HepG2 (cell line): Measurements from ENCODE around the gene NOX3. TPM values are rescaled to one million over a fixed set of nuclear protein-coding genes. Genes with fewer than 3 reads are reported as not detected.

Source experiments
- ADNP ChIP-seq: sonication (generic); formaldehyde crosslinking; IDR thresholded peaks from 2 replicates; pipeline ENCODE4 v1.4.0; 2020; ENCODE audit warnings: missing genetic modification reagents
- BCLAF1 ChIP-seq: fragments of 450-650 bp; IDR thresholded peaks from 2 replicates; pipeline ENCODE4 v1.6.1; 2017; ENCODE audit warnings: mild to moderate bottlenecking
- CBFB ChIP-seq: sonication (generic); formaldehyde crosslinking; IDR thresholded peaks from 2 replicates; pipeline ENCODE4 v1.4.0; 2020; ENCODE audit warnings: missing genetic modification reagents
- ETS1 ChIP-seq: sonication (generic); formaldehyde crosslinking; IDR thresholded peaks from 2 replicates; pipeline ENCODE4 v1.4.0; 2020; ENCODE audit warnings: missing genetic modification reagents
- FOXP4 ChIP-seq: sonication (generic); formaldehyde crosslinking; IDR thresholded peaks from 2 replicates; pipeline ENCODE4 v1.4.0; 2020; ENCODE audit warnings: missing genetic modification reagents
- PTBP1 ChIP-seq: fragments of 200-400 bp; formaldehyde crosslinking; IDR thresholded peaks from 2 replicates; pipeline ENCODE4 v1.6.1; 2018; ENCODE audit warnings: low read length, low read depth; ENCODE audit not compliant: poor library complexity, severe bottlenecking
- RFXAP ChIP-seq: sonication (generic); formaldehyde crosslinking; IDR thresholded peaks from 2 replicates; pipeline ENCODE4 v1.4.0; 2020; ENCODE audit warnings: missing genetic modification reagents, borderline replicate concordance
- RNF2 ChIP-seq: fragments of 450-650 bp; conservative IDR thresholded peaks from 2 replicates; pipeline ENCODE4 v1.6.1; 2016; ENCODE audit warnings: low read depth
- RORA ChIP-seq: sonication (generic); formaldehyde crosslinking; IDR thresholded peaks from 2 replicates; pipeline ENCODE4 v1.5.0; 2020; ENCODE audit warnings: mild to moderate bottlenecking, missing genetic modification reagents, moderate library complexity
- ZBTB10 ChIP-seq: sonication (generic); formaldehyde crosslinking; IDR thresholded peaks from 2 replicates; pipeline ENCODE4 v1.4.0; 2020; ENCODE audit warnings: missing genetic modification reagents, borderline replicate concordance
- ZFY ChIP-seq: sonication (generic); formaldehyde crosslinking; IDR thresholded peaks from 2 replicates; pipeline ENCODE4 v1.4.0; 2020; ENCODE audit warnings: missing genetic modification reagents
- ZFYVE20 ChIP-seq: sonication (generic); formaldehyde crosslinking; IDR thresholded peaks from 2 replicates; pipeline ENCODE4 v1.8.0; 2023; ENCODE audit warnings: low read depth, mild to moderate bottlenecking, moderate library complexity, missing genetic modification reagents, borderline replicate concordance
- ZNF121 ChIP-seq: sonication (generic); formaldehyde crosslinking; IDR thresholded peaks from 2 replicates; pipeline ENCODE4 v1.5.0; 2020; ENCODE audit warnings: mild to moderate bottlenecking, missing genetic modification reagents
- ZNF235 ChIP-seq: sonication (generic); formaldehyde crosslinking; IDR thresholded peaks from 2 replicates; pipeline ENCODE4 v1.8.1; 2023; ENCODE audit warnings: mild to moderate bottlenecking, missing genetic modification reagents, borderline replicate concordance
- ZNF350 ChIP-seq: sonication (generic); formaldehyde crosslinking; IDR thresholded peaks from 2 replicates; pipeline ENCODE4 v1.4.0; 2020; ENCODE audit warnings: mild to moderate bottlenecking, low read depth, missing genetic modification reagents, borderline replicate concordance
- ZNF563 ChIP-seq: sonication (generic); formaldehyde crosslinking; IDR thresholded peaks from 2 replicates; pipeline ENCODE4 v1.8.0; 2022; ENCODE audit warnings: mild to moderate bottlenecking, moderate library complexity, missing genetic modification reagents
- ZNF776 ChIP-seq: sonication (generic); formaldehyde crosslinking; IDR thresholded peaks from 2 replicates; pipeline ENCODE4 v1.4.0; 2020; ENCODE audit warnings: mild to moderate bottlenecking, missing genetic modification reagents
- ZNF879 ChIP-seq: sonication (generic); formaldehyde crosslinking; IDR thresholded peaks from 2 replicates; pipeline ENCODE4 v1.8.1; 2023; ENCODE audit warnings: missing genetic modification reagents
- ZSCAN12 ChIP-seq: sonication (generic); formaldehyde crosslinking; IDR thresholded peaks from 2 replicates; pipeline ENCODE4 v1.9.0; 2021; ENCODE audit warnings: mild to moderate bottlenecking, missing genetic modification reagents
- polyA plus RNA-seq, 8 experiments: library from polyadenylated mRNA; depleted of rRNA in 3 of 8; stranded (reverse) in 7 of 8; unstranded in 1 of 8; fragments of >200 nt; fragmentation: Illumina TruSeq in 4 of 8; extraction: Trizol in 4 of 8; gene quantifications; 2 replicates each; pipeline versions ENCODE4 v1.2.1 to v1.2.3, GENCODE V29; 2011 to 2016; ENCODE audit warnings: low read depth in 4 of 8, missing spikeins in 1 of 8, mixed read lengths in 1 of 8; ENCODE audit not compliant: insufficient read depth in 1 of 8
- total RNA-seq, 5 experiments: library from RNA; depleted of rRNA; stranded (reverse); fragments of >200 nt; fragmentation: Illumina TruSeq; extraction: Trizol; gene quantifications; 2 replicates each; pipeline ENCODE4 v1.2.3, GENCODE V29; 2016; ENCODE audit warnings: low read depth in 1 of 5

Gene NOX3
- total and polyA plus RNA-seq, 2 of the 13 experiments (the other 11 are each of a cell fraction or from before 2014, with no cell fraction given) = 0.09 to 0.18 TPM

GRCh38 chr6:155399062-155399744 lies 56.4 kb downstream of the NOX3 start (continued):
- no peak for TF ChIP-seq ZNF776
- TF ChIP-seq ZNF879 (CRISPR knock-in tag) = no peak; the same call in 1 of the 2 replicates
- no peak for TF ChIP-seq PTBP1
- no peak for TF ChIP-seq BCLAF1
- TF ChIP-seq CBFB (CRISPR knock-in tag) = peak; percentile 97
- TF ChIP-seq ZNF121 (CRISPR knock-in tag) = peak; percentile 77; the same call in 1 of the 2 replicates
- TF ChIP-seq RFXAP (CRISPR knock-in tag) = peak; percentile 95
- no peak for TF ChIP-seq ZFYVE20 (CRISPR knock-in tag)
- TF ChIP-seq ZNF235 = no peak
- TF ChIP-seq ZSCAN12 (CRISPR knock-in tag) = no peak
- no peak for TF ChIP-seq ETS1 (CRISPR knock-in tag)
- TF ChIP-seq FOXP4 = peak; percentile 99
- TF ChIP-seq ADNP = 0 out of 2 replicates have a peak, but pooled peaks have one; percentile 69
- peak; percentile 95 for TF ChIP-seq ZNF563 (CRISPR knock-in tag)
- peak; percentile 92; the same call in 1 of the 2 replicates for TF ChIP-seq ZBTB10 (CRISPR knock-in tag)
- peak; percentile 95 for TF ChIP-seq ZNF350 (CRISPR knock-in tag)
- no peak for TF ChIP-seq RNF2
- peak; percentile 96 for TF ChIP-seq RORA (CRISPR knock-in tag)
- peak; percentile 56 for TF ChIP-seq ZFY (CRISPR knock-in tag)
